Hepatocyte (in vitro differentiated cells): ENCODE data around the gene RELA.

ENCODE experiments used
- CTCF ChIP-seq: fragments of 200-600 bp; sonication (generic); IDR thresholded peaks from 2 replicates; pipeline ENCODE4 v1.5.1; 2016; ENCODE audit warnings: antibody characterized with exemption, mild to moderate bottlenecking; ENCODE audit not compliant: poor library complexity
- EZH2 ChIP-seq: fragments of 200-600 bp; sonication (generic); IDR thresholded peaks from 2 replicates; pipeline ENCODE4 v1.6.1; 2016; ENCODE audit warnings: antibody characterized with exemption, mild to moderate bottlenecking, borderline replicate concordance
- EZH2phosphoT487 ChIP-seq: fragments of 200-600 bp; sonication (generic); IDR thresholded peaks from one replicate; pipeline ENCODE4 v1.6.1; 2018; ENCODE audit warnings: antibody characterized with exemption, mild to moderate bottlenecking, low read depth, moderate library complexity; ENCODE audit not compliant: unreplicated experiment, severe bottlenecking

DNA sequence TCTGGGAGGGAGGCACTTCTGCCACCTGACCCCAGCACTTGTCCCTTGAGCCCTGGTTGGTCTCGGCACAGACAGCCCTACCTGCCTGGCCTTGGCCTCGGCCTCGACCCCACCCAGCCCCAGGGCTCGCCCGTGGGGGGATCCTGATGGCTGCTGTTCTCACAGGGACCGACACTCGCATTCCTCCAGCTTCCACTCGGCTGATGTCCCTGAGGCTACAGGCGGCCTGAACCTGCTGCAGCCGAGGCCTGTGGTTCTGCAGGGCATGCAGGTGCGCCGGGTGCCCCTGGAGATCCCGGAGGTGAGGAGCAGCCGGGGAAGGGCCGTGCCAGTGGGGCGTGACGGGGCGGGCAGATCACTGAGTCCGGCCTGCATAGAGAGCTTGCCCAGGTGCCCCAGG is 42.0 kb downstream of the RELA start:
- TF ChIP-seq CTCF (no peak), EZH2phosphoT487 (no peak), EZH2 (no peak)
